Measurements from ENCODE around the gene SMAD1.
A peak's percentile ranks its signal among the peaks of the same experiment; 100 is the strongest.
"Not testable (repeated sequence)": the region's sequence is repeated elsewhere in the genome, so short reads cannot be mapped to it uniquely, and the experiment has no call there.

SMAD1 gene

DNA sequence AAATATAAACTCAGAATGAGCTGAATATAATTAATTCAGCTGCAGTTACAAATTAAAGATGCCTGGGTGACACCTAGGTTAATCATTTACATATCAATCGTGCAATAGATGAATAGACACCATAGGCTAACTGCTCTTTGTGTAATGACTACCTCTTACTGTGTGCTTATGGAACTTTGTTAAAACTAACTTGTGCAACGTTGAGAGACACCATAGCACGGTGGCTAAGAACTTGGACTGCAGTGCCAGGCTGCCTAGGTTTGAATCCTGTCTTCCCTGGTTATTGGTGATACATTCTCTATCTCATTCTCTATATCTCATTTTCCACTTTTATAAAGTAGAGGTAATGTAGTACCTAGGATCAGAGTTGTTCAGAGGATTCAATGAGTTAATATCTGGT is 46.9 kb downstream of the SMAD1 start:
- DNase-seq (ENCODE audit: low read depth), result no peak

DNA sequence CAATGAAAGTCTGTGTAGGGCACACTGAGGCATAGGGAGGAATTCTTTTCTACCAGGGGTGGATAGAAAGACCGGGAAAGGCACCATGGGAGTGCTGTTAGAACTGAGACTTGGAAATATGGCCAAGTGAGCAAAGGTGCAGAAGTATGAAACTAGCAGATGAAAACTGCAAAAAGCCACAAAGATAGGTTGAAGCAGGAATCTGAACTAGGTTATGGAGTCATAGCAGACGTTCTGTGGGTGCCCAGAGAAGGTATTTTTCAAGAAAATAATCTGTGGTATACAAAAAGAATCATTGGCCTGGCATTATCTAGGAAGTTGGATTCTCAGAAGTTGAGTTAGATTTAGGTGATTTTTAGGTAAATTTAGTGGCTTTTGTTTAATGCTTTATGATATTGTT is 48.5 kb downstream of the SMAD1 start:
- no peak for DNase-seq (ENCODE audit: low read depth)

DNA sequence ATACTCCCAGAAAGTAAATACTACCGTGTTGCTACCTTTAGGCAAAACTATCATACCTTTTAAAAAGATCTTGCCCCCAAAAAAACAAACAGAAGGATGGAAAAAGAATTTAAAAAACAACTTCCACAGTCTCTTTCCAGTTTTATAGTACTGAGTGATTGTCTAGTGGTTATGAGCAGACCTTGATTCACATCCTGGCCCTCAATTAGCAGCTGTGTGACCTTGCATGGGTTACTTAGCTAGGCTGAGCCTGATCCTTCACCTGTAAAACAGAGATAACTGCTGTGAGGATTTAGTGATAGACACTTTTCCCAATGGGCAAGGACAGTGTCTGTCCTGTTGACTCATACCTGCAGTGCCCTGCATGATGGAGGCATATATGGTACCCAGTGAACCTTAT is 49.0 kb downstream of the SMAD1 start:
- no peak for DNase-seq (ENCODE audit: low read depth)

DNA sequence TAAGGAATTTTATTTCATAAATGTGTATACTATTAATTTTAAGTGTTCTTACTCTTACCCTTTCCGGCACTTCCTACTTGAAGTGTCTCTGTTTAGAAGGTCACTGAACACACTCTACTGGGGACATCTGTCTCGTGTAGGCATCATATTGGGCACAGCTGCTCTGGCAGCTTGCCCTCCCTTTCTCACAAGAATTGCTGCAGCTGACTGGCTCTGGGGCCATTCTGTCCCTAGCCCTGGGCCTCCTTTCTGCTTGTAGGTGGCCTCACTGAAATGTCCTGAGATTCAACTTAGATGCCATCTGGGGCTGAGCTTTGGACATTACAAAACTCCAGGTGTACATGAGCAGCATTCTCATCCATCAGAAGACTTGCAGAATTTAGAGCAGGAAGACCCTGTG is 49.6 kb downstream of the SMAD1 start:
- DNase-seq (ENCODE audit: low read depth), result no peak

DNA sequence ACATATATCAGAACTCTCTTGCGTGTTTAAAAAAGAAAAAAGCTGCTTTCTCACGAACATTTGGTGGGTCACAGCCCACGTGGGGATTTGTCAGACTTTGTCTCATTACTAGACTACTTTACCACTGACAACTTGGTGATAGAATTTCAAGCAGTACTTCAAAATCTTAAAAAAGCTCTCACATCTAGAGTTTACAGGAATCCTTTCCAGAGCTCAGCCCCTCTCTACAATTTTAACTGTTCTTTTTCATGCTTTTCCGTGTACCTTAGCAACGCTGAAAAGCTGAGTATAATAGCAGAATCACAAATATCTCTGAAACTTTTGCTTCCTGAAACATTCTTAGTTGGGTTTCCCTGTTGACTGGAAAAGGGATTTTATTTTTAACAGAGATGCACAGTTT is 50.2 kb downstream of the SMAD1 start:
- DNase-seq (ENCODE audit: low read depth), result no peak

DNA sequence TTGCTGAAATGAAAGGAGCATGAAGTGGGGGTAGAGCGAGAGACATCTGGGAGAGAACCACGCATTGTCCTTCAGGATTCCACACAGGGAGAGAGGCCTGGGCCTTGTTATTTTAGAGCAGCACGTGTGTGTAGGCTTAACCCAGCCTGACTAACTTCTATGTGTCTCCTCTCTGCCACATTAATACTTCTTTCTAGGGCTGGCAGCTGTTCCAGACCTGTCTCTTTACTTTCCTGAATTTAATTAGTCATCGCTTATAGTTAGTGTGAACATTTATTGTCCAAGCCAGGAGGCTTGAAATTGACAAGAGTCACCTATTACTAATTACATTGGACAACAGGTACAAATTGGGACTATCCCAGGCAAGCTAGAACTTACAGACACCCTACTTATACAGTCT is 51.3 kb downstream of the SMAD1 start:
- no peak for DNase-seq (ENCODE audit: low read depth)

DNA sequence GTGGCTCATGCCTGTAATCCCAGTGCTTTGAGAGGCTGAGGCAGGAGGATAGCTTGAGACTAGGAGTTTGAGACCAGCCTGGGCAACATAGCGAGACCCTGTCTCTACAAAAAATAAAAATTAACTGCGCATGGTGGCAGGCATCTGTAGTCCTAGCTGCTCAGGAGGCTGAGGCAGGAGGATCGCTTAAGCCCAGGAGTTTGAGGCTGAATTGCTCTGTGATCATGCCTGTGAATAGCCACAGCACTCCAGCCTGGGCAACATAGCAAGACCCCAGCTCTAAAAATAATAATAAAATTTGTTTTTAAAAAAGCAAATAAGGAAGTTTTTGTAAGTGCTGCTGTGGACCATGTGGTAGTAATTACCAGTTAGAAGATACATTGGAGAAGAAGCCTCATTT is 51.8 kb downstream of the SMAD1 start:
- not testable (repeated sequence) for DNase-seq (ENCODE audit: low read depth)

DNA sequence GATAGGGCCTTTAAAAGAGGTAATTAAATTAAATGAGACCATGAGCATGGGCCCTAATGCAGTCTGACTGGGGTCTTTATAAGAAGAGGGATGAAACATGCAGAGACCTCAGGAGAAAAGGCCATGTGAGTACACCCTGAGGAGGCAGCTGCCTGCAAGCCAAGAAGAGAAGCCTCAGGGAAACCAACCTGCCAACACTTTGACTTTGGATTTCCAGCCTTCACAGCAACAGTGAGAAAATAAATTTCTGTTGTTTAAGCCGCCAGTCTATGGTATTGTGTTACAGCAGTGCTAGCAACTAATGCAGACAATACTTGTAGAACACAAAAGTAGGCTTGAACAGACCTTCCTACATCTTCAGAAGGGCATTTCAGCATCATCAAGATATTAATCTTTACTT is 52.3 kb downstream of the SMAD1 start:
- no peak for DNase-seq (ENCODE audit: low read depth)

DNA sequence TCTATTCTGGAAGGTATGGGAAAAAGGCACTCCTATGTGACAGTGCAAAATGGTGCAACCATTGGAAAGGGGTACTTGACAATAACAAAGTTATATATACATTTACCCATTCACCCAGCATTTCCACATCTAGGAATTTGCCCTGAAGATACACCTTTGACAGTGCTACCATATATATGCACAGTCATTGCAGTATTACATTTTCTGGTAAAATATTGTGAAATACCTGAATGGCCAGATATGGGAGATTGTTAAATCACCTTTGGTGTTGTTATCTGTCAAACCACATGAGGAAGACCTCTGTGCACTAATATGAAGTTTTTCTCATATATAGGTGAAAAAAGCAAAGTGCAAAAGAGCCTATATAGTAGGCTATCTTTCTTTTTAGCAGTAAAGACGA is 53.5 kb downstream of the SMAD1 start:
- DNase-seq (ENCODE audit: low read depth), result no peak

DNA sequence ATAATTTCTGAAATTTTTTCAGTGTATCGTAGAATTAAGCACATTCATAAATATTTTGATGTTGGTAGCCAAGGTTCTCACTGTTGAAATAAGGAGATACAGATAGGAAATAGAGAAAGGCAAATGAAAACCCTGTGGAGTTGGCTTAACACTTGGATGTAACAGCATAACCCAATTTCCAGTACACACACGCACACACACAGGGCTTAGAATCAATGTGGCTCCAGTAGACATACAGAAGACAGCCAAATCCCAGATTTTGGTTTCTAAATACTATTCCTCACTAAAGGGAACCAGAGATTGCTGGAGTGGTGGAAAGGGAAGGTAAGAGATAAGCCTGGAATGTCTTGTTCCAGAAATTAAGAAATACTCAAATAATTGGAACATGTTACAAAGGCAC is 54.4 kb downstream of the SMAD1 start:
- DNase-seq (ENCODE audit: low read depth), result no peak

DNA sequence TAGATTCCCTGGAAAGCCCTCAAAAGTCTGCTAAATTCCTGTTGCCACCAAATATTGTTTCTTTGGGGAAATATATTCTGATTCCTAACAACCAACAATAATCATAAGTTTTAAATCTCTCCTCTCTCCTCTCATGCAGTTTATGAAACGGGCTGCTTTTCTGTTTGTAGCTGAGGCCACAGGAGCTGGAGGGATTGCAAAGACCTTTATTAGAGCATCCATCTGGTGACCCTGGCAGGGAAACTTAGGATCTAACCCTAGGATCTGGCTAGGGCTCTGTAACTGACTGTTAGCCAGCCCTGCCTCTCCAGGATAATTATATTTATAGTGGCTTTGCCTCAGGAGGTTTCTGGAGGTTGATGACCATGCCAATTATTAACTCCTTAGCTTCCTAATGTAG is 56.9 kb downstream of the SMAD1 start:
- no peak for DNase-seq (ENCODE audit: low read depth)

DNA sequence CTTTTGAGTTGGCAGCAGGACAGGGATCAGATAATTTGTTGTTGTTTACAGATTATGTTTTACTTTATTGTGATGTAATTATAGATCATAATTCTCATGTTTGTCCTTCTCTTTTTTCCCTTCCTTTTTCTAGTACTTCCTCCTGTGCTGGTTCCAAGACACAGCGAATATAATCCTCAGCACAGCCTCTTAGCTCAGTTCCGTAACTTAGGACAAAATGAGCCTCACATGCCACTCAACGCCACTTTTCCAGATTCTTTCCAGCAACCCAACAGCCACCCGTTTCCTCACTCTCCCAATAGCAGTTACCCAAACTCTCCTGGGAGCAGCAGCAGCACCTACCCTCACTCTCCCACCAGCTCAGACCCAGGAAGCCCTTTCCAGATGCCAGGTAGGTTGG is 58.0 kb downstream of the SMAD1 start:
- no peak for DNase-seq (ENCODE audit: low read depth)

DNA sequence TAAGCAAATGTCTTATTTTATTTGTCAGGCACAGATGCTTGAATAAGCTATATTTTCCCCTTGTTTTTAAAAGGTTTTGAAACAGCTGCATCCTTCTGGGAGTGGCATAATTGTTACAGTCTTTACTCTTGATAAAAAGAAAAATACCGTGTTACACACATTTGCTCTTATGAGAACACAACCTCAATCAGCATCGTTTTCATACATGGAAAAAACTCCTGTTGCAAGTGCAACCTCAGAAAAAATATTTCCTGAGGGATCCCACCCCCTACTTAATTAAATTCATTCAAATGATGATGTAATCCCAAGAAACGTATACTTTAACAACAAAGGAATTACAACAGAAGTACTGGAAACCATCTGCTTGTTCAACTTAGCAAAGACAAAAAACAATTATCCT is 58.6 kb downstream of the SMAD1 start:
- DNase-seq (ENCODE audit: low read depth), result no peak

DNA sequence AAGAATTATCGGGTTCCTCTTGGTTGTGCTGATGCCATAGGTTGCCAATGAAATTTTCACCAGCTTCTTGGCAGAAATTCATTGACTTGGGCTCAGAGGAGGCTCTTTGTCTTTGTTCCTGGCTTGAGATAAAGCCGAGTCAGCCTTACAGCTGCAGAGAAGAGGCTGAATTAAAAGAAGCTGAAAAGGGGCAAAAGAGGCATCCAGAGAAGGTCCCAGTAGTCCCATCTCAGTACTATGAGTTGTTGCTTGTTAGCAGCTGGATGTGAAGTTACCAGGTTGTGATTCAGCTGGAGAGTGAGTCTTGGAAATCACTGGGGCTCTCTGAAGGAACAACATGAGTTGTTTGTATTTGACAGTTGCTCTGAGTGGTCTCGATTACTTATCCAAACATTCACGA is 59.7 kb downstream of the SMAD1 start:
- DNase-seq (ENCODE audit: low read depth), result no peak

DNA sequence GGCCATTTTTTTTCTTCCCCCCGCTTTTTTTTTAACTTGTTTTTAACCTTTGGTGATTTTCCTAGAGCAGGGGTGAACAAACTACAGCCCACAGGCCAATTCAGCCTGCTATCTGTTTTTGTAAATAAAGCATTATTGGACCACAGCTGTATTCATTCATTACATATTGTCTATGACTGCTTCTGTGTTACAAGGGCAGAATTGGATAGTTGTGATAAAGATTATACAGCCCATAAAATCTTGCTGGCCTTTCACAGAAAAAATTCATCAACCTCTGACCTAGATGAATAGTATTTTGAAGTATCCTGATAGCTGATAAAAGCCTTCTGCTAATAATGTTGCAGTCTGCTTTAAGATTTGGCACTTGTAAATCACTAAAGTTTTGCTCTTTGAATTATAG is 63.4 kb downstream of the SMAD1 start:
- DNase-seq (ENCODE audit: low read depth), result no peak

DNA sequence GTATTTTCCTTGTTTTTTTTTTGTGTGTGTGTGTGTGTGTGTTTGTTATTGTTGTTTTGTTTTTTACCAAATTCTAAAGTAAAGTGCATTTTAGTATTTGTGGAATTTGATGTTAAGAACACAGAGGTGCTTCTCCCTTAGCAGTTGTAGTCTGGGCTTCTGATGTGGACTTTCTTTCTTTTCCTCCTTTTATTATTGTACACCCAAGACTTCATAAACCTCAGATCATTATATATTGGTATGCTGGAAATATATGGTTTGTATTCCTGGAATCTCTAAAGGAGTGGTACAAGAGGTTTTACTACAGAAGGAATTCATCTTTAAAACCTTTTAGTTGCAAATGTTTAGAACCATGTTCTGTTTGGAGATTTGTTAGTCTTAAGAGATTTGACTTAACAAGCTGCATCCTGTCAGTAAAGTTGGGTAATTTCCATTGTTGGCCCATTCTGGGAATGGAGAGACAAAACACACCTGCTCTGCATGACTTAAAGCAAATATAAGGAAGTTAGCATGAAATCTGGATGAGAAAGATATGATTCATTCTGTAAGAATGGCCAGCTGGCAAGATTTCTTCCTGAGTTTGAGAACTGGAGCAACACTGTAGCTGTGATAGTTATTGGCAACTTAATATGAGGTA is 64.0 kb downstream of the SMAD1 start:
- DNase-seq (ENCODE audit: low read depth), result no peak

DNA sequence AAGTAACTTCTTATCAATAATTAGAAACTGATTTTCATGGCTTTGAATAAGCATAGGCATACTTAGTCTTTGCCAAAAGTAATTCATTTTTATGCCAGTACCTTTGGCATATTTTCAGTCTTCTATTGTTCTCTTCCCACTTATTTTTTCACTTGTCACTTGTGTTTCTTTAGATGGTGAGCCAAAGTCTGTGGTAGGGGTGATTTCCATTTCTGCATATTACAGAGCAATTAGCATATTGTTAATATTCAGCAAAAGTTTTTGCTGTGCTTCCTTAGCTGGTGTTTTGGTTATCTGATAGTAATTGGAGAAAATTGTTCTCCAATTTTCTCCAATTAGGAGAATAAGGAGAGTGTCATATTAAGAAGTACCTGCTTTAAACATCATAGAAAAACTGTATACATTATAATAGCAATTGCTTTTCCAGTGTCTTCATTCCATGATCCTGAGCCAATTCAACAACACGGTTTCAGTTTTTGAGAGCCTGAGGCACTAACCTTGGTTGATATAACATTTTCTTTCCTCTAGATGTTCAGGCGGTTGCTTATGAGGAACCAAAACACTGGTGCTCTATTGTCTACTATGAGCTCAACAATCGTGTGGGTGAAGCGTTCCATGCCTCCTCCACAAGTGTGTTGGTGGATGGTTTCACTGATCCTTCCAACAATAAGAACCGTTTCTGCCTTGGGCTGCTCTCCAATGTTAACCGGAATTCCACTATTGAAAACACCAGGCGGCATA is 64.7 kb downstream of the SMAD1 start:
- no peak for DNase-seq (ENCODE audit: low read depth)

DNA sequence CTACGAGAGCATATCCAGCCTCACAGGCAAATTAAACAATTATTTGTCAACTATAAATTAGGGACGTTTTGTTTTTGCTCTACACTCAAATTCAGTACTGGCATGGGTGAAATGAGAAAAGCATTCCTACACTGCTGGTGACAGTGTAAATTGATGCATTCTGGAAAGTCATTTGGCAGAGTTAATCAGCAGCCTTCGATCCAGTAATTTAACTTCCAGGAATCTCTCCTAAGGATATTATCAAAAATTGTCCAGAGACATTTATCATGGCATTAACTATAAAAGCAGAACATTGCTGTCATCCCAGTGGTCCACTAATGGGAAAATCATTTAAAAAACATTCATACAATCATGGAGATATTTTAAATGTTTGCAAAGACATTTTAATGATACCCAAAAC is 70.0 kb downstream of the SMAD1 start:
- no peak for DNase-seq (ENCODE audit: low read depth)

DNA sequence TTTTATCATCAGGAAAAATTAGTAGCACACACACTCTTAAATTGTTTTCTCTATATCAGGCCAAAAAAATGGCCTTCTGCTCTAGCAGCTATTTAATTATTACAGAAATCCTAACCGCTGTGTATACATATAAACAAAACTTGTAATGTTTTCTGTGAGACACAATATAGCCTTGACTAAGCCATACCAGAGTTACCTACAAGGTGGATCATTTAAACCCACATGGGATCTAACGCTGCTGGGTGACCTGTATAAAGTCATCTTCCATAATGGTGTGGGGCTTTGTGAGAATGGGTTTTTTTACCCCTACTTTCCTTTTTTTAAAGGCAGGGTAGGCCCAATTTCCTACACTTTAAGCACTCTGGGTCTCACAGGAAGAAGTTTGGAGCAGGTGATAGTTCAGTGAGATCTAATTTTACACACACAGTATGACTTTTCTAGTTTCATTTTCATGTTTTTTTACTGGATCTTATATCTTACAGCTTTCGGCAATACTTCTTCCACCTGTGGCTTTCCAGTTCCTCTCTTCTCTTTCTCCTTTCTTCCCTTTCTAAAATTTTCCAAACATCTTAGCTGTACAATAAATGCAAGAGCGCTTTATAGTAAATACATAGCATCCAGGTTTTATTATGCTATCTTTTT is 70.6 kb downstream of the SMAD1 start:
- DNase-seq (ENCODE audit: low read depth), result no peak

DNA sequence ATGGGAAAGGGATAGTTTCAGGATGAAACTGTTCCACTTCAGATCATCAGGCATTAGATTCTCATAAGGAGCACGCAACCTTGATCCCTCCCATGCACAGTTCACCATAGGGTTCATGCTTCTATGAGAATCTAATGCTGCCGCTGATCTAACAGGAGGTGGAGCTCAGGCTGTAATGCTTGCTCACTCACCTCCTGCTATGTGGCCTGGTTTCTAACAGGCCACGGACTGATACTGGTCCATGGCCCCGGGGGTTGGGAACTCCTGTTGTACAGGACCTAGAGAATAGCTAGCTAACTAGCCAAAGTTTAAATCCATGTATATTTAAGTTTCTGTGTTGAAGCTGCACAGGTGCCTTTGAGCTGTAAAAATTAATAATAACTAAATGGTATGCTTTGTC is 71.7 kb downstream of the SMAD1 start:
- DNase-seq (ENCODE audit: low read depth), result no peak

DNA sequence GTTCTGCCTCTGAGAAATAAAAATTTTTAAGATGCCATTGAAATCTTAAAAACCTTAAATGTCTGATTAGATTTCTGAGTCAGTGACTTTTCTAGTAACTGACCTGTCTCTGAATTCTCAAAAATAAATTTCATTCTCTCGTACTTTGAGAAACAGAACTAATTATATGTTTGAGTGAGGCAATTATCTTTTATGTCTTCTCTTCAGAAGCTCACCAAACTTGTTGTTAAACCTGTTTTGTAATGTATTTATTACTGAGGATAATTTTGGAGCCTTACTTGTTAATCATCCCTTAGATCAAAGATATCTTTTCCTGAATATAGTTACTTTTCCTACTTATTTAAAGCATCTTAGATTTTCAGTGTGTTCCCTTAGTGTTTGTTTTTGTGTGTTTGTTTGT is 73.0 kb downstream of the SMAD1 start:
- no peak for DNase-seq (ENCODE audit: low read depth)

DNA sequence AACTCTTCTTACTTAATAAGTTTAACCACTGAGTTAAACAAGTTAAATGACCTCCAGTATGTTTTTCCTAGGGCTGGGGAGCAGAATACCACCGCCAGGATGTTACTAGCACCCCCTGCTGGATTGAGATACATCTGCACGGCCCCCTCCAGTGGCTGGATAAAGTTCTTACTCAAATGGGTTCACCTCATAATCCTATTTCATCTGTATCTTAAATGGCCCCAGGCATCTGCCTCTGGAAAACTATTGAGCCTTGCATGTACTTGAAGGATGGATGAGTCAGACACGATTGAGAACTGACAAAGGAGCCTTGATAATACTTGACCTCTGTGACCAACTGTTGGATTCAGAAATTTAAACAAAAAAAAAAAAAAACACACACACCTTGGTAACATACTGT is 76.1 kb downstream of the SMAD1 start:
- DNase-seq (ENCODE audit: low read depth), result peak; percentile 12

DNA sequence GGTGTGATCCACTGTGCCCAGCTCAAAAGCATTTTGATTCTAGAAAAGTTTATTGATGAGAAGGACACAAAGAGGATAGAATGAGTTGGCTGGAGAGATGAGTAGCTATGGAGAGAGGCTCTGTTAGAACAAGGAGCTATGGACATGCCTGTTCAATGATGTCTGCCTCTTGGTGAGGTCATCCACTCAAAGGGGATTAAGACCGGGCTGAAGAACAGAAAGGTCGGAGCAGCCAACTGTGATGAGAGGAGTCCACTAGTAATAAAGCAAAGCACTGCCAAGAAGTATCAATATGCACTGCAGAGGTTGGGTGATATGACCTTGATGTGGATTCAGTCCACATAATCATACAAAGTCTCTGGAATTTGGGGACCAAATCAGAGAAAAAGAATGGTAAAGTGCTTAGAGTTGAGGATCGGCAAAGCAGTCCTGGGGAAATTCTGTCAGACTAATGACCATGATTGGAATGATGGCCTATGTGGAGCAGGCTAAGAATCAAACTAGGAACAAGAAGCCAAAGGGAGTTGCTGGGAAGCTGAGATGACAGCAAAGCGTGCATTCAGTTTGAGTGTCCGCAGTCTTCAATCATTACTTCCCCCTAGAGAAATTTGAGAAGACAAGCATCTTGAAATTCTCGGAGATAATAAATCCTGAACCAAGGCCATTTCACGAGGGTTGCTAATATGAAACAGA is 81.8 kb downstream of the SMAD1 start:
- no peak for DNase-seq (ENCODE audit: low read depth)
